Thoracic aorta (tissue), 2 donors: Measurements from ENCODE around the gene TC2N. TPM values are rescaled to one million over a fixed set of nuclear protein-coding genes. Genes with fewer than 3 reads are reported as not detected.

Experiments
- ATAC-seq: fragments of 150-250 bp; one replicate; pipeline ENCODE4 v1.8.0; 2017; ENCODE audit warnings: low read depth; ENCODE audit not compliant: insufficient number of reproducible peaks, low FRiP score
- DNase-seq: peaks from one replicate; pipeline ENCODE4 v3.0.0-alpha.2; 2020; ENCODE audit warnings: low spot score
- H3K27ac ChIP-seq, 2 donors: fragments of 200-600 bp; sonication (generic); 1 replicate in 1 of 2; 2 replicates in 1 of 2; pipeline ENCODE4 v1.5.1; 2016; ENCODE audit warnings: mild to moderate bottlenecking in 2 of 2, moderate library complexity in 2 of 2
- H3K27me3 ChIP-seq: fragments of 200-600 bp; sonication (generic); replicated peaks from 2 replicates; pipeline ENCODE4 v1.6.0; 2016; ENCODE audit warnings: mild to moderate bottlenecking; ENCODE audit not compliant: insufficient read depth
- H3K36me3 ChIP-seq: fragments of 200-600 bp; sonication (generic); one replicate; pipeline ENCODE4 v1.5.1; 2016
- H3K4me1 ChIP-seq, 2 donors: fragments of 200-600 bp; sonication (generic); 1 replicate in 1 of 2; 2 replicates in 1 of 2; pipeline versions ENCODE4 v1.5.1 to v1.6.0; 2016; ENCODE audit warnings: low read depth in 2 of 2, mild to moderate bottlenecking in 1 of 2; ENCODE audit not compliant: control insufficient read depth in 1 of 2
- H3K4me3 ChIP-seq: fragments of 200-600 bp; sonication (generic); 2 replicates; pipeline ENCODE4 v1.5.1; 2016; ENCODE audit warnings: mild to moderate bottlenecking
- H3K9me3 ChIP-seq: fragments of 200-600 bp; sonication (generic); 2 replicates; pipeline ENCODE4 v1.5.1; 2016
- total RNA-seq, 2 donors: library from RNA; depleted of rRNA; stranded (reverse); fragments of >200 nt; gene quantifications; one replicate each; pipeline versions ENCODE4 v1.1.0 to v1.2.3, GENCODE V29; 2016
- TF ChIP-seq, protein P1 (sequence below): fragments of 200-600 bp; sonication (generic); IDR thresholded peaks from one replicate; pipeline ENCODE4 v1.5.1; 2019; ENCODE audit warnings: antibody characterized with exemption

TC2N gene
- total RNA-seq, 2 donors from 2014 or later, result 146 to 172 TPM

GRCh38 chr14:91731986-91732385 is 135.3 kb downstream of the TC2N start, which contains the start of gene CATSPERB:
Gene CATSPERB, minus strand, starts transcription at chr14:91732086. Its CDS starts 2,607 bp downstream, at chr14:91729479.
- no peak within 1 kb of the TSS for H3K27ac ChIP-seq
- no peak within 1 kb of the TSS for H3K4me3 ChIP-seq
- TF ChIP-seq, protein P1, sequence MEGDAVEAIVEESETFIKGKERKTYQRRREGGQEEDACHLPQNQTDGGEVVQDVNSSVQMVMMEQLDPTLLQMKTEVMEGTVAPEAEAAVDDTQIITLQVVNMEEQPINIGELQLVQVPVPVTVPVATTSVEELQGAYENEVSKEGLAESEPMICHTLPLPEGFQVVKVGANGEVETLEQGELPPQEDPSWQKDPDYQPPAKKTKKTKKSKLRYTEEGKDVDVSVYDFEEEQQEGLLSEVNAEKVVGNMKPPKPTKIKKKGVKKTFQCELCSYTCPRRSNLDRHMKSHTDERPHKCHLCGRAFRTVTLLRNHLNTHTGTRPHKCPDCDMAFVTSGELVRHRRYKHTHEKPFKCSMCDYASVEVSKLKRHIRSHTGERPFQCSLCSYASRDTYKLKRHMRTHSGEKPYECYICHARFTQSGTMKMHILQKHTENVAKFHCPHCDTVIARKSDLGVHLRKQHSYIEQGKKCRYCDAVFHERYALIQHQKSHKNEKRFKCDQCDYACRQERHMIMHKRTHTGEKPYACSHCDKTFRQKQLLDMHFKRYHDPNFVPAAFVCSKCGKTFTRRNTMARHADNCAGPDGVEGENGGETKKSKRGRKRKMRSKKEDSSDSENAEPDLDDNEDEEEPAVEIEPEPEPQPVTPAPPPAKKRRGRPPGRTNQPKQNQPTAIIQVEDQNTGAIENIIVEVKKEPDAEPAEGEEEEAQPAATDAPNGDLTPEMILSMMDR, result no peak
- no peaks in the 10 kb centered on the region for H3K27me3 ChIP-seq
- no peaks in the 10 kb centered on the region for H3K9me3 ChIP-seq
- no peak for DNase-seq
- no peaks in the 10 kb centered on the region for H3K36me3 ChIP-seq
- ATAC-seq, result no peak
- H3K4me1 ChIP-seq, result no peaks in the 10 kb centered on the region

DNA sequence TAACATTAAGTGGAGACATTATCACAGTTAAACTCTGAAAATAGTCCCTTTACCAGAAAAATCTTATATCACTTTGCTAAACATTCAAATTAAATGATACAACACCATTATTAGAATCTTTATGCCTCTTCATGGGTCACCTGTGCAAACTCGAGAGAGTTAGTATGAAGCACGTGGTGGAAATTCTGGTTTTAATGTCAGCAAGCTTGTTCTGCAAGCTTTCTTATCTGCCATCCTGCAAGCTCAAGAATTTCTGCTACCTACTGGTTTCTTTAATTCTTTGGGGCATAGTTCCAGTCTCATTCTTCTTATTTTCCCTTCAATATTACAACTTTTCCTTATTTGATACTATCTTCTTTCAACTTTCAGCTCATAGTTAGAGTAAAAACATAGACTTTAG is 136.3 kb downstream of the TC2N start:
- H3K27ac ChIP-seq, result no peak overlapping the region

DNA sequence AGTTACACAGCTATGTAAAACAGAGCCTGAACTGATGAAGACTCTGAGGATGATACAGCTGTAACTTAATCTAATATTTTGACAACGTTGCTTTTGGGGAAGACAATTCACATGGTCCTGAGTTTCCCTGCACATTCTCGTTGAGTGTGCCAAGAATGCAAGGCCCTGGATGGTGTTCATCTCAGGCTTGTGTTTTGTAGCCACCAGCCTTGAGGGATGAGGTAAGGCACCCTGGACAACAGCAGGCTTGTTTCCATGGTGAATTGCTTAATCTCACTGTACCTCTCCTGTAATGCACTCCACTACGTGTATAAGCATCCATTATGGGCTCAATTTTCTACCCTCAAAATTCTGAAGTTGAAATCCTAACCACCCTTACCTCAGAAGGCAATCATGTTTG is 137.6 kb downstream of the TC2N start:
- TF ChIP-seq, protein P1, result no peak
- no peak overlapping the region for H3K4me3 ChIP-seq
- DNase-seq (no peak), ATAC-seq (no peak)
- no peaks in the 10 kb centered on the region for H3K36me3 ChIP-seq
- H3K27ac ChIP-seq, result no peak overlapping the region
- H3K9me3 ChIP-seq, result no peaks in the 10 kb centered on the region
- no peaks in the 10 kb centered on the region for H3K4me1 ChIP-seq
- H3K27me3 ChIP-seq, result no peaks in the 10 kb centered on the region

More for the DNA sequence above, 136.3 kb downstream of the TC2N start:
- DNase-seq (no peak), ATAC-seq (no peak)
- Histone ChIP-seq H3K27me3 (no peaks in the 10 kb centered on the region), H3K9me3 (no peaks in the 10 kb centered on the region), H3K36me3 (no peaks in the 10 kb centered on the region), H3K4me3 (no peak overlapping the region), H3K4me1 (no peaks in the 10 kb centered on the region)
- TF ChIP-seq, protein P1, result no peak

Other genes with a start within 250 kb of the TC2N start
- gene CATSPERB, start 135.4 kb downstream of the TC2N start, total RNA-seq, result 10 to 100 TPM; 14.5 to 35.1 TPM
- 1,000 to 10,000 TPM in 1 of 2 donors, 100 to 1,000 TPM in 1; 824 to 1,103 TPM for gene FBLN5, start 80.2 kb upstream of the TC2N start, total RNA-seq
- 10 to 100 TPM; 31.9 to 36.8 TPM for gene TRIP11, start 172.5 kb upstream of the TC2N start, total RNA-seq
- gene ATXN3, start 239.0 kb upstream of the TC2N start, total RNA-seq, result 10 to 100 TPM; 76.9 to 95.9 TPM